HT-29 (cell line): ENCODE measurements around the gene ACTR3. TPM values are rescaled to one million over a fixed set of nuclear protein-coding genes. Genes with fewer than 3 reads are reported as not detected.

ENCODE experiments used
- DNase-seq: peaks from one replicate; pipeline ENCODE4 v3.0.0-alpha.2; 2015; ENCODE audit warnings: low spot score
- total RNA-seq: library from RNA; depleted of rRNA; stranded (reverse); fragments of >200 nt; shearing (Covaris generic); gene quantifications from 2 replicates; pipeline ENCODE4 v1.2.3, GENCODE V29; 2014

Gene ACTR3
- total RNA-seq, 1 experiment from 2014 or later = 164 TPM

DNA sequence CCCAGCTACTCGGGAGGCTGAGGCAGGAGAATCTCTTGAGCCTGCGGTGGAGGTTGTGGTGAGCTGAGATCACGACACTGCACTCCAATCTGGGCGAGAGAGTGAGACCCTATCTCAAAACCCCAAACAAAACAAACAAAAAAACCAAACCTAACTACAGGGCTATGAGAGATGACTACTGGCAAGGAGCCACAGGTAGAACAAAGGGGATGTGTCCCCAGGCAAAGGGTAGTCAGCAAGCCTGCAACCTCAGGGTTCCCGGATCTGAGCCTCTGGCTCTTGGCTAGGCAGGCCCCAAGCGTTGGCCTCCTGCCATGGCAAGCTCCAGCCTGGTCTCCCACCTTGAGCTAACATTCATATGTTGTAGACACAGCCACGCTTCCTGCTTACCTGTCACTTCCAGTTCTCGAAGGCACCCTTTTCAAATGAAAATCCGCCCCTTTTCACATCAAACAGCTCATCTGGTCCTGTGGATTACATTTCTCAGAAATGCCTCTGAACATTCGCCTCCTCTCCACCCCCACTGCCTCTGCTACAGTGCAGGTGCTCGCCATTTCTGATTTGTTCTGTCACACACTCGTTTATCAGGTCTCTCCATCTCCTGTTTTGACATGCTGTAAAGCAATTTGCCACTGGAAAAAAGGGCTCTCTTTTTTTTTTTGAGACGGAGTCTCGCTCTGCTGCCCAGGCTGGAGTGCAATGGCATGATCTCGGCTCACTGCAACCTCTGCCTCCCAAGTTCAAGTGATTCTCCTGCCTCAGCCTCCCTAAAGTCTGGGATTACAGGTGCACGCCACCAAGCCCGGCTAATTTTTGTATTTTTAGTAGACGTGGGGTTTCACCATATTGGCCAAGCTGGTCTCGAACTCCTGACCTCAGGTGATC is 13.1 kb upstream of the ACTR3 start:
- DNase-seq = peak; percentile 97

DNA sequence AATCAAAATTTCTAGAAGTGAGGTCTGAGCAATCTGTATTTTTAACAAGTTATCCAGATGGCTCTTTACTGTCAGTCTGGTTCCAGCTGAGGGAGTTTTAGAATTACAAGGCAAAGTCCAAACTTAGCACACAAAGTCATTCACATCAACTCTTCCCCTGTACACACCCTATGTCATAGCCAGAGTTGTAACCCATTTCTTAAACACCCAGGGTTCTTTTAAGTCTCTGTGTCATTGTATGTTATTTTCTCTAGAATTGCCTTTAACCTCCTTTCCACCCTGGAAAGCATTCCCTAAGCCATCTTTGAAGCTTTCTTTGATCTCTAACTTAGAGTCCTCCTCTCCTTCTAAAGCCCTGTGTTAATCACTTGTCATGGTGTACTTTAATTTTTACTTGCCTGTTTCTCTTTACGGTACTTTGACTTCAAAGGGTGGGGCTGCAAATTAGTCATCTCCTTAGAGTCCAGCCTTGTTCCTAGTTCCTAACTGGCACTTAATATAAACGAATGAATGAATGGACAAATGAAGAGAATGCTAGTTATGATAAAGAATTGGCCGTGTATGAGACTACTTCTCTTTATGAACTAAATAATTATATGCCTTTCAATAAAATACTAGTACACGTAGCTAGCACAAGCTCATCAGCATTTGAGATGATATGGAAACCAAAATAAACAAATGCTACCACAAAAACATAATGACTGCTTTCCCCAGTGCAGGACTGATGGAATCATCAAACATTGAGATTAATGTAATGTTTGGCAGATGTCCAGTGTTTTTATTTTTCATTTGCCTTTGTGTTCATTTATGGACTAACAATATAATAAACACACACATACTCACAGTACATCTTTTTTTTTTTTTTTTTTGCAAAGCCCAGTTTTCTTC is 11.9 kb upstream of the ACTR3 start:
- DNase-seq = peak; percentile 81

DNA sequence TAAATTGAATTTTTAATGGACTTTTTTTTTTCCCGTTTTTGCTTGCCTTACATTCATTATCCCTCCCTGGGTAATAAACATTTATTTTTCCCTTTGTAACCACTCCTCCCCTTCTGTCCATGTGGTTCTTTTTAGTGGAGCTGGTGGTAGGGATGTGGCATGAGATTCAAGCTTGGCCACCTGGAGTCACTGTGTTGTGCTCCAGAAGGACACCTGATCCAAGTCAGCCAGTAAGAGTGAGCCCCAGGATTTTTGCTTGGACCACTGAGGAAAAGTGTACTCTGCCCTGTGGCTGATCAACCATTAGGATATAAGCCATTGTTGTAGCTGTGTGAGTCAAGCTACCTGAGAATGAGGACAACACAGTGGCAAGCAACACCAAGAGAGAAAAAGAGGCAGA is 11.1 kb upstream of the ACTR3 start:
- peak; percentile 35 for DNase-seq

DNA sequence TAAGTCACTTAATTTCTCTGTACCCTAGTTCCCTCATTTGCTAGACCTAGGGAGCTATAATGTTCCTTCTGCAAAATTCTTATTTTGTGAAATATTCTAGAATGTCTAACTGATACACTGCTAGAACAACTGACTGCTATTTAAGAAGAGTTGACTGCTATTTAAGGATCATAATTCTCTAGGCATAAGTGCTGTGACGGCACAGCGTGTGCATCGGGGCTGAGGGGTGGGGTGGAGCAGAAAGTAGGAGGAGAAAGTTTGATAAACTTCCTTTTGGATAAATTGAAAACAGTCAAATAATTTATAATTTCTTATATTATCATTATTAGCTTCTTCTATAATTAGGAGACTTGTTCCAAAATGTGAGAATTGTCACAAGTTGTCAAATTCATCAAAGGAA is 10.4 kb upstream of the ACTR3 start:
- no peak for DNase-seq

DNA sequence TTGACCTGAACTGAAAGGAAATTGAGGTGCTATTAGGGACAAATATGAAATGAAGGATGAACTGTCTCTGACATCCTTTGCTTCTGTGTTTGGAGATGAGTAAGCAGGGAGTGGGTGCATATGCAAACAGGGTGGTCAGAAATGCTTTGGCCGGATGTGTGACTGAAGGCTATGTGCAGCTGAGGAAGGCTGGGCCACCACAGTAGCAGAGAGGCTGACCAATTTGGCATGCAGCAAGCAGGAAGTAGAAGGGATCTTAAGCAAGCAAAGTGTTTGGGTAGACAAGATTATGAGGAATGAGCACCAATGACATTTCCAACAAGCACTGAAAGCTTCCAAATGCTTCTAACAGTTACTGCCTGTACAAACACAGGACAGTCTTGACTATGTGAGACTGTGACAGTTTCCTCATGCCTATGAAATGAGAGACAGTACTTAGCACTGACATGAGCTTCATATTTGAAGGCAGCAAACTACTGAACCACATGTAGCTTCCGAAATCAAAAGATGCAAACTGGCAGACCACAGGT is 3.3 kb upstream of the ACTR3 start:
- DNase-seq = peak; percentile 36

DNA sequence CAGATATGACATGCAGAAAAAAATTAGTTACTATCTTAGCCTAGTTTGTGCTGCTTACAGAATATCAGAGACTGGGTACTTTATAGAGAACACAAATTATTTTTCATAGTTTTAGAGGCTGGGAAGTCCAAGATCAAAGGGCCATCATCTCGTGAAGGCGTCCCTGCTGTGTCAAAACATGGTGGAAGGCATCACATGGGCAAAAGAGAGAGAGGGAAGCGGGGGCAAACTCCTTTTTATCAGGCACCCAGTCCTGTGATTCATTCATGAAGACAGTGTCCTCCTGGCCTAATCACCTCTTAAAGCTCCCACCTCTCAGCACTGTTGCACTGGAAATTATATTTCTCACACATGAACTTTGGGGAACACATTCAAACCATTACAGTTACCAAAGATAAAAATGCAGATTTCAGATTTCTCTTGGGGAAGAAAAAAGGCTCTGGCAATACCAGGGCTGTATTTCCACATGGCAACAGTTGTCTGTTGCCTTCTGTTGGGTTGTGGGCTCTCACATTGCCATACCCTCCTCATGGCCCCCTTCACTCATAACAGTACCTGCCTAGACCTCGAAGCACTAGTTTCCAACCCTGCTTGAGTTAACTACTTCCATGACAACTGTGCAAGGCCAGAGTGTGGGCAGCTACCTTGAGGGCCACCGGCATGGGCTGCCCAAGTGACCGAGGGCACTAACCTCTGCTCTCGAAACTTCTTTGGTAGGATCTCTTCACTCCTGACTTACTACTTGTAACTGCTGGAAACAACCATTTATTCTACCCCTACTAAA is 2.7 kb upstream of the ACTR3 start:
- DNase-seq = no peak

DNA sequence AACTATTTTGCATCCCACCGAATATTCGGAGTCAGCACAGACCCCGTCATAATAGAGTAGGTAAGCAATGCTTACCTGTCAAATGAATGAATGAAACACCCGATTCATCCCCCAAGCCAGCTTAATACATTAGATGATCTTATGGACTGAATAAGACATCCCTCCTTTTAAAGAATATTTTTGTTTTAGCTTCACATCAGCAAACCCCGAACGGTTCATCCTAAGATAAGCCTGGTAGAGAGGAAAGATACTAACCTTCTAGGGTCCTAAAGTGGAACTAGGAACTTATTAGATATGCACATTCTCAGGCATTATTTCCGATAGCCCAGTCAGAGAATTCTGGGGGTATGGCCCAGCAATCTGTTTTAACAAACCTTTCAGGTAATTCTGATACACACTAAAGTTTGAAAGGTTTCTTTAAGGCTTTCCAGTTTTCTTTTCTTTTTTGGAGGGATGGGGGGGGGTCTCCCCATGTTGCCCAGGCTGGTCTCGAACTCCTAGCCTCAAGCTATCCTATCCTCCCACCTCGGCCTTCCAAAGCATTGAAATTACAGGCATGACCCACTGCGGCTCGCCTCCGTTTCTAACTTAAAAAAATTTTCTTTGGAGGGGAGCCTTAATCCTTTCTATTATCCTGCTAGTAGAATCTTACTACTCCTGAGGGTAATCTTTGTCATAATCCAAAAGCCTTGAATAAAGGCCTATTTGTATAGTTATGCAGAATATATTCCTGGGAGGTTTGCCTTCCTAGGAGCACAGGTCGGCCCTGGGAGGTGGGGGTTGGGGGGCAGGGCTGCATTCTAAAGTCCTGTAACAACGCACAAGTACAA is 1.0 kb upstream of the ACTR3 start:
- no peak for DNase-seq

DNA sequence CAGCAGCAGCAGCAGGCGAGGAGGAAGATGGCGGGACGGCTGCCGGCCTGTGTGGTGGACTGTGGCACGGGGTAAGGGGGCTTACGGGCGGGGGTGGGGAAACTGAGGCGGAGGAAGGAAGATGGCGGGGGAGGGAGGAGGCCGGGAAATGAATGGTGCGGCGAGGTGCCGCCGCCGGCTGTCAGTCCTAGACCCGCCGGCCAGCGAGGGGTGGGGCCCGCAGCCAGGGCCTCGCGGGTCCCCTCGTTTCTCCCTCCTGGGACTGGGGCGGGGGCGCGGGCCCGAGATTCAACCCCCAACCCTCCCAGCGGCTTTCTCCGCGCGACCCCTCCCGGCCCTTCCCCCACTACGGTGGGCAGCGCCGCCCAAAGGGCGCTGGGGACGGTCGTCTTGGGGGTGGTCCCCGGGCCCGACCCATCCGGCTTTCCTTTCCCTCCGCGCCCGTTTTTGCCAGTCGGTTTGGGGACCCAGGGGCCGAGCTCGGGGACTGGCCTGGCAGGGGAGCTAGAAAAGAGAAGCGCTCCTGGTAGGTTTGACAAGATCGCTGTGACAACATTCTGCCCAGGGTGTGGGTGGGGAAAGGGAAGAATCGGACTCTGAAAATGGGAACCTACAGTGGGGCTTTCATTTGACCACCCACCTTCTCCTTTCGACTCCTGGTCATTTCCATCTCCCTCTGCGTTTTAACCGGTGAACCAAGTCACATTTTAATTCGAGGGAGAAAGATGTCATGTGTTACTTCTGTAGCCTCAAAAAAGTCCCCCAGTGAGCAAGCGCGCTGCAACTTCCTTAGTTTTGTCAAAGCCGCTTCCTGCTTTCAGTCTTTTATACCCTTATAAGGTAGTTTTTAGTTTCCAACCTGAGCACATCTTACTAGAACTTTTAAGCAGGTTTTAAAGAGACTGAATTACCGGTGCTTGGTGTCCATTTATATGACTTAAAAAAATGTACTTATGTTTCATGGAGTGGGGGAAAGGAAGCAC is 655 bp downstream of the ACTR3 start:
- DNase-seq = peak; percentile 75

DNA sequence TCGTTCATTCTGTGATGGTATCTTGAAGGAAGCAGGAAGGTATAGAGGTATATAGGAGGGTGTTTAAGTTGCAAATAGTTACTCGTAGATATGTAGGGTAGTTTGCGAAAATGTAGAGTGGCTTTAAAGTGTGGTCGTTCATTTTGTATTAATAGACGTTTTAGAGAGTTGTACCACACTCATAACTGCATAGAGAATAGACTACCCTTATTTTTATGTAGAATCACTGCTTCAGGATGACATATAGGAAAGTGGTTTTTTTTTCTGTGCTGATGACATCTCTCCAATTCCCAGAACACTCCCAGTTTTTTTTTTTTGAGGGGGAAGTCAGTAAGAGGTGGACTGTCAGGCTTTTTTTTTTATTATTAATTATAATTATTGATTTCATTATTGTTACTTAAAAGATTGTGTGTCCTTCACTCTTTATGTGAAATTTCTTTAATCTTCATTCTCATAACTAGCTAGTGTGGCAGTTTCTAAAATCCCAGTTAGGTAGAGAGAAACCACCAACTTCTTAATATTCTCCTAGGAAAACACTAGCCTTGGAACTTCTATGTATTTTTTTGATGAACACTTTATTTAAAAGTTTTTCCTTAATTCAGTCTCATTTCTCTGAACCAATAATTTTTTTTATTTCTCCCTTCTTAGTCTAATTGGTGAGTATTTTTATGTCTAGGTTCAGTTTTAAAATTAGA is 1.5 kb downstream of the ACTR3 start:
- no peak for DNase-seq

DNA sequence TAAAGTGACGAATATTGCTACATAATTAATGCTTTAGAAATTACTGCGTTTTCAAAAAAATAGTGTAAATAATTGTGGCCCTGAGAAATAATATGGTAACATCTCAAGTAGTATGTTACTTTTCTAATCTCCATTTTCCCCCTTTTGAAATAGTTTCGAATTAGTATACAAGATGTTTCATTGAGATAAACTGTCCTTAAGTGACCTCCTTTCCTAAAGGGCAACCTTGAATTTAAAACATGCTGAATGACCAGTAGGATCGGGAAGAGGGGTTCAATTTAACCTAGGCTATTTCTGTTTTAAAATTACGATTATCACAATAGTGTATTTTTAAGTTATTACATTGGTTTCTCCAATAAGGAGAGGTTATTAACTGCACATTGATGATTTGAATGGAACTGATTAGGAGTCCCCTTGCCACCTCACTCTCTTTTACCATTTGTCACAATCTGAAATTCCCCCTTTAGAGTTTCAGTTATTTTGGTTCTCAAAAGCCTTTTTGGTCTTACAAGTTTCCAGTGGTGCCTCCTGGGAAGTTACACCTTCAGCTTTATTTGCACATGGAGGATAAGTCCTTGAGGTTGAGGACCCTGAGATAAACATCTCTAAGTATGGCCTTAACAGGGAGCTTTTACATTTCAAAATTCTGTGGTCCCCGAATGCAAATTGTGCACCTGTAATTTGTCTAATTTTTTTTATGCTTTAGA is 2.3 kb downstream of the ACTR3 start:
- no peak for DNase-seq

DNA sequence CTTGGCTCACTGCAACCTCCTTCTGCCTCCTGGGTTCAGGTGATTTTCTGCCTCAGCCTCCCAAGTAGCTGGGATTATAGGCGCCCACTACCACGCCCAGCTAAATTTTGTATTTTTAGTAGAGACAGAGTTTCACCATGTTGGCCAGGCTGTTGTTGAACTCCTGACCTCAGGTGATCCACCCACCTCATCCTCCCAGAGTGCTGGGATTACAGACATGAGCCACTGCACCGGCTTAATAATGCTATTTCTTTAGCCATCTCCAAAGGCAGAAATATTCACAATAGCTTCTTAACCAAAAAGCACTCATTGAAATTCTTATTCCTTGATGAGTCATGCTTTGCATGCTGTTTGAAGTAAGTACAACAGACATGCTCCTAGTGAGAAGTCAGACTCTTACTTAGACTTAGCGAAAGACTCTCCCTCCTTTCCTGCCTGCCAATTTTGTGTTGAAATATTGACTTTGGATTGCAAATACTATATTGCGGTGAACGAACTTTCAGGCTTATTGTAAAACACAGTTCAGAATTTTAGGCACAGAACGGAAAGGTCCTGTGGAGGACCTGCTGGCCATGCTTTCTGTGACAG is 4.4 kb downstream of the ACTR3 start:
- peak; percentile 33 for DNase-seq

DNA sequence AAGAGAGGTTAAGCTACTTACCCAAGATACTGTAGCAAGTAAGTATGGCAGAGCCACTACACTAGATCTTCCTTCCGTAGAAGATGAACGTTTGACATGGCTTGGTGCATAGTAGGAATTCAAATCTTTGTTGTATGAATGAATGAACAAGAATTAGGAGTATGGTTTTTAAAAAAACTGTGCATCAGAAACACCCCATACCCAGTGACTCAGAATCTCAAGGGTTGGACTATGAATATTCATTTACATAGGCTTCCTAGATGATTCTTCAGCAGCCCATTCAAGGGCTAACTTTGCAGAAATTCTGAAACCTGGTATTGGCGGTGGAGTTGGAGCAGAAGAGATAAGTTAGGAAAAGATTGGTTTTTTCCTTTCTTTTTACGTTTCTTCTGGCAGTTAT is 5.4 kb downstream of the ACTR3 start:
- no peak for DNase-seq

DNA sequence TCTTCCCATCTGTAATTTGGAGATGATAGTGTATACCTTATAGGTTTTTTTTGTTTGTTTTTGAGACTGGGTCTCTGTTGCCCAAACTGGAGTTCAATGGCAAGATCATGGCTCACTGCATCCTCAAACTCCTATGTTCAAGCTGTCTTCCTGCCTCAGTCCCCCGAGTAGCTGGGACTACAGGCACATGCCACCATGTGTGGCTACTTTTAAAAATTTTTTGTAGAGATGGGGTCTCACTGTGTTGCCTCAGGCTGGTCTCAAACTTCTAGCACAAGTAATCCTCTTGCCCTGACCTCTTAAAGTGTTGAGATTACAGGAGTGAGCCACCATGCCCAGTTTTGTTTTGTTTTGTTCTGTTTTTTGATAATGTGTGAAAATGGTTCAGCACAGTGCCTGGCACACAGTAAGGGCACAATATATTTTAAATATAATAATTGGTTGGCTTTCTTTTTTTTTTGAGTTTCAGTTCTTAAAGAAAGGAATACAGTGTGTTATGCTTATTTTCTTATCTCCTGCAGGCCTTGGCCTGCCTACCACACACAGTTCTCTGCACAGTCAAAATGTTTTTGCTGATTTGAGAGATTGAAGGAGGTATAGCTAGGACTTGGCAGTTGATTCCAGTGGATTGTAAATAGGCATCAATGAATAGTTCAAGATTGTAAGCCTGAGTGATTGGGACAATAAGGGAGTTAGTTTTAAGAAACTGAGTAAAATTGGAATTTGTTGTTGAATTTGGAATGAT is 6.1 kb downstream of the ACTR3 start:
- no peak for DNase-seq

DNA sequence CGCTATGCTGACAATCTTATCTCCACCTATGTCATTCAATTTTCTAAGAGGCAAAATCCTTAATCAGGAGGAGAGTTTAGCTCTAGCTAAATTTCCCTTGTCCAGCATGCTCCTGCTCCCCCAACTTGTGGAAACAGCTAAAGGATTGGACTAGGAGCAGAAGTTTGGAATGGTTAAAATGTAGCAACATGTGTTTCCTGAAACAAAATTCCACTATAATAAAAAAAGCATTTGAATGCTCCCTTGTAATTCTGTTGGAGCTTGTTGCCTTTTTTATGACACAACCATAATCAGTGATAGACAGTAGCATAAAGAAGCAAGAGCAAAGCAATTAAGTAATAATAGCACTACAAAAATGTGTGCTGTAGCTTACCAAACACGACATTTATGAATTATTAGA is 6.9 kb downstream of the ACTR3 start:
- DNase-seq = no peak

DNA sequence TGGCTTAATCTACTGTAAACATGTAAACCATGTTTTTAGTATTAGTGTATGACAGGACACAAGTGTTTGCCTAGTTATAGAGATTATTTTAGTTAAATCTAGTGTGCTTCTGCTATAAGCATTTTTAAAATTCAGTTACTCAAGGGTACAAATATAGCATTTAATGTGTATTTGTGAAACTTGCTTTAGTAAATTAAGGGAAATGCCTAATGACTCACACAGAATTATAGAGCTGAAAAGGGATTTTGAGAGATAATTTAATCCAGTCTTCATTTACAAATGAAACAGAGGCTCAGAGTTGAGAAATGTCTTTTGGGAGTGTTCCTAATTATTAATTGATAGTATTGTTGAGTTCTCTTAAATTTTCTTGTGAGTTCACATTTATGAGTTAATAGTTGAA is 8.2 kb downstream of the ACTR3 start:
- DNase-seq = no peak

DNA sequence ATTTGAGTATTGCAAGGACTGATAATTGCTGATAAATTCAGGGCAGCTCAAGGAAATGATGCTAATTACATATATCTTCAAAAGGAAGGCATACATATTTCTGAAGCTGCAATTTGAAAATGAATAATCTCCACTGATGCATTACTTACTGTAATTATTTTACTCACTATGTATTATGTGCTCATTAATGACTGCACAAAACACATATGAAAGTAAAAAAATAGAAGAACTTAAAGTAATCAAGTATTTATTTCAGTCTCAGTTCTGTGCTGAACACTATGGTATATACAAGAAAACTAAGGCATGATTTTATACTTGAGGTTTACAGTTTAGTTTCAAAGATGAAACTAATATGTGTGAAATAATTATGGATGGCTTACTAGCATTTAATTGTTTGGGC is 9.3 kb downstream of the ACTR3 start:
- DNase-seq = no peak

DNA sequence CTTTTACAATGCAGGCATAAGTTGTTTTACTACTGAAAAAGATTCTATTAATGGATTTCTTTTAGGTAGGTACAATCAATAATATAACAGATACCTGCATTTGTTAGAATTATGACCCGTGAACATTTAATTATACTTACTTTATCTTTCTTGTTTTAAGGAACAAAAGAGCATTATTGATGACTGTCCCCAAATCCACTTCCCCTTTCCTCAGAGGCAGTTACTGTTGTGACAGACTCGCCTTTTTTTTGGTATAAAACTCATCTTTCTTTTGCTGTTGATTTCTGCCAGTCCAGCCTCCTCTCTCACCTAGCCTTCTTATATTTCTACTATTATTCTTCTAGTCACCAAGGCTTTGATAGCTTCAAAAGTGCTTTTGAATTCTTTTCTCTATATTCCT is 12.1 kb downstream of the ACTR3 start:
- no peak for DNase-seq
